Testis (tissue), 3 donors: ENCODE results near the gene SMOC2. TPM values are rescaled to one million over a fixed set of nuclear protein-coding genes. Genes with fewer than 3 reads are reported as not detected.

ENCODE experiments used
- DNase-seq: peaks from one replicate; pipeline ENCODE4 v3.0.0-alpha.2; 2019
- H3K27ac ChIP-seq, 2 donors: fragments of 200-600 bp; sonication (generic); one replicate each; pipeline ENCODE4 v1.5.1; 2019
- H3K27me3 ChIP-seq: fragments of 200-600 bp; sonication (generic); one replicate; pipeline ENCODE4 v1.5.1; 2019
- H3K36me3 ChIP-seq: fragments of 200-600 bp; sonication (generic); one replicate; pipeline ENCODE4 v1.5.1; 2017; ENCODE audit warnings: low read depth; ENCODE audit errors: missing control alignments
- H3K4me1 ChIP-seq: fragments of 200-600 bp; sonication (generic); one replicate; pipeline ENCODE4 v1.5.1; 2019
- H3K4me3 ChIP-seq, 2 donors: fragments of 200-600 bp; sonication (generic); one replicate each; pipeline ENCODE4 v1.5.1; 2017 to 2019
- H3K9me3 ChIP-seq: fragments of 200-600 bp; sonication (generic); one replicate; pipeline ENCODE4 v1.5.1; 2017
- POLR2A ChIP-seq: fragments of 450-650 bp; IDR thresholded peaks from one replicate; pipeline ENCODE4 v1.6.1; 2017; ENCODE audit warnings: antibody characterized with exemption, mild to moderate bottlenecking, moderate library complexity
- WGBS, 2 donors: methylation state at CpG; one replicate each; pipeline ENCODE4 v1.1.5; 2018; 5-methylcytosine and 5-hydroxymethylcytosine counted together
- intact Hi-C: fragments of 100-400 bp; cut with DNase I; formaldehyde crosslinking; loops from one replicate; pipeline ENCODE4 v1.15.1; 2023; ENCODE audit warnings: low total_unique reads
- polyA plus RNA-seq: library from polyadenylated mRNA; stranded (reverse); fragments of 350-450 nt; fragmentation: Illumina TruSeq; extraction: RNeasy Lipid Tissue Mini Kit (QIAGEN cat#74804); gene quantifications from one replicate; pipeline ENCODE4 v1.2.3, GENCODE V29; 2014; ENCODE audit warnings: low read depth, low replicate concordance; ENCODE audit not compliant: insufficient read depth
- total RNA-seq, 2 donors: library from RNA; depleted of rRNA; stranded (reverse); fragments of >200 nt; gene quantifications; one replicate each; pipeline ENCODE4 v1.2.3, GENCODE V29; 2016
- TF ChIP-seq, protein P1 (sequence below), 3 experiments: fragments of 450-650 bp in 2 of 3; fragments of 200-600 bp in 1 of 3; sonication (generic) in 1 of 3; IDR thresholded peaks; one replicate each; pipeline ENCODE4 v1.5.1; 2016 to 2019; ENCODE audit warnings: antibody characterized with exemption in 3 of 3, mild to moderate bottlenecking in 2 of 3, moderate library complexity in 1 of 3

The SMOC2 gene
- total and polyA plus RNA-seq, 3 donors from 2014 or later, result 78.4 to 140 (median 110) TPM

DNA sequence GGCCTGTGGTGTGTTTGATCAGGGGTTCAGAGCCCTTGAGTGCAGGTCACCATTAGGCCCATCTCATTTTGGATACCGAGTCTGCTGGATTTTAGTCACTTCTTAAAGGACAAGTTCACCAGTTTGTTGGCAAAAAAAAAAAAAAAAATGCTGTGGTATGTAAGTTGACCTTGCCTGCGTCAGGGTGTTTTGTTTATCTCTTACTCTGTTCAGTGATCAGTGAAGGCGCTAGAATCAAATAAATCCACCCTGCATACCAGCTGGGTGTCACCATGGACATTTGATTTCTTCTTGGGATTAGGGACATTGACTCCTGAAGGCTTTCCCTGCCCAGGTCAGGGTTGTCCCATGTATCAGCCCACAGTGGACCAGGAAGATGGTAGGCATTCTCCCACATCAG is 6.7 kb downstream of the SMOC2 start:
- TF ChIP-seq, protein P1, sequence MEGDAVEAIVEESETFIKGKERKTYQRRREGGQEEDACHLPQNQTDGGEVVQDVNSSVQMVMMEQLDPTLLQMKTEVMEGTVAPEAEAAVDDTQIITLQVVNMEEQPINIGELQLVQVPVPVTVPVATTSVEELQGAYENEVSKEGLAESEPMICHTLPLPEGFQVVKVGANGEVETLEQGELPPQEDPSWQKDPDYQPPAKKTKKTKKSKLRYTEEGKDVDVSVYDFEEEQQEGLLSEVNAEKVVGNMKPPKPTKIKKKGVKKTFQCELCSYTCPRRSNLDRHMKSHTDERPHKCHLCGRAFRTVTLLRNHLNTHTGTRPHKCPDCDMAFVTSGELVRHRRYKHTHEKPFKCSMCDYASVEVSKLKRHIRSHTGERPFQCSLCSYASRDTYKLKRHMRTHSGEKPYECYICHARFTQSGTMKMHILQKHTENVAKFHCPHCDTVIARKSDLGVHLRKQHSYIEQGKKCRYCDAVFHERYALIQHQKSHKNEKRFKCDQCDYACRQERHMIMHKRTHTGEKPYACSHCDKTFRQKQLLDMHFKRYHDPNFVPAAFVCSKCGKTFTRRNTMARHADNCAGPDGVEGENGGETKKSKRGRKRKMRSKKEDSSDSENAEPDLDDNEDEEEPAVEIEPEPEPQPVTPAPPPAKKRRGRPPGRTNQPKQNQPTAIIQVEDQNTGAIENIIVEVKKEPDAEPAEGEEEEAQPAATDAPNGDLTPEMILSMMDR (IDR thresholded peaks at IDR 0.05), result no peak
- no peak for TF ChIP-seq POLR2A
- no peaks in the 10 kb centered on the region for H3K27me3 ChIP-seq
- H3K27ac ChIP-seq, result peak overlapping the region in 1 of 2 donors; percentile 7
- WGBS, 2 donors, result 59 to 79% methylated on average over 3 of the region's 3 CpGs
- peaks cover 20% of the 10 kb centered on the region for H3K4me1 ChIP-seq
- H3K36me3 ChIP-seq, result no peaks in the 10 kb centered on the region
- H3K4me3 ChIP-seq, result no peak overlapping the region
- DNase-seq, result no peak
- intact Hi-C loops, result no loop called here
- no peaks in the 10 kb centered on the region for H3K9me3 ChIP-seq

DNA sequence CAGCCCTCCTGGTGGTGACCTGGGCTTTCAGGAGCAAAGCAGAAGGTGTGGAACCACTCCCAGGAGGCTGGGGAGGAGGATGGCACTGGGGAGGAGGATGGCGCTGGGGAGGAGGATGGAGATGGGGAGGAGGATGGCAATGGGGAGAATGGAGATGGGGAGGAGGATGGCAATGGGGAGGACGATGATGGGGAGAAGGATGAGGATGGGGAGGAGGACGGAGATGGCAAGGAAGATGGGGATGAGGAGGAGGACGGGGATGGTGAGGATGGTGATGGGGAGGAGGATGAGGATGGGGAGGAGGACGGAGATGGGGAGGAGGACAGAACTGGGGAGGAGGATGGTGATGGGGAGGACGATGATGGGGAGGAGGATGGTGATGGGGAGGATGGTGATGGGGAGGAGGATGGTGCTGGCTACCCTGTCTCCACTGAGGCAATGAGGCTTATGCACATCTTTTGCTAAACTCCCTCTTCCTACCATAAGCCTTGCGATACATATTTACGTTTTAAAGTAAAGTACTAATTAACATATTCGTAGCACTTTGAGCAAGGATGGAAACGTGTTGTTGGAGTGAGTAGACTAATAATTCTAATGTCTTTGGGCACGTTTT is 7.4 kb downstream of the SMOC2 start:
- Histone ChIP-seq H3K4me1 (peaks cover 26% of the 10 kb centered on the region), H3K36me3 (no peaks in the 10 kb centered on the region), H3K27ac (no peak overlapping the region), H3K9me3 (no peaks in the 10 kb centered on the region), H3K27me3 (no peaks in the 10 kb centered on the region), H3K4me3 (no peak overlapping the region)
- intact Hi-C loops, result no loop called here
- DNase-seq, result no peak
- 90 to 91% methylated on average over 11 of the region's 11 CpGs for WGBS, 2 donors
- TF ChIP-seq, protein P1 (IDR thresholded peaks at IDR 0.05), result no peak
- no peak for TF ChIP-seq POLR2A

DNA sequence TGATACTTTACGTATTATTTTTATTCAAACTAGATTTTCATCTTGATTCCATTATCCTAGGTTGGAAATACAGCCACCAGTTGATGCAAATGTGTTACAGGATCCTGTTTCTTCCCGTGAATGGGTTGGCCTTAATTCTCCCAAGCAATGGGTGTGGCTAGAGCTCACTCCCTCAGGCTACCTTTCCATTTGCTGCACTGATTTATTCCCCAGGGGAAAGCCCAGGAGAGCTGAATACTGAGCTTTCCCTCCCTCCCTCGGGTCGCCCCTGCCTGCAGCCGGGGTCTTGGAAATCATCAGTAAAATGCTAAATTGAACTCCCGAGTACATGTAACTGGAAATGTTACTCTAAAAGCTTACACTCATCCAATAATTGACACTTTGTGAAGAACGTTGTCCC is 9.9 kb downstream of the SMOC2 start:
- H3K4me1 ChIP-seq, result peaks cover 37% of the 10 kb centered on the region
- TF ChIP-seq, protein P1 (IDR thresholded peaks at IDR 0.05), result no peak
- TF ChIP-seq POLR2A, result no peak

DNA sequence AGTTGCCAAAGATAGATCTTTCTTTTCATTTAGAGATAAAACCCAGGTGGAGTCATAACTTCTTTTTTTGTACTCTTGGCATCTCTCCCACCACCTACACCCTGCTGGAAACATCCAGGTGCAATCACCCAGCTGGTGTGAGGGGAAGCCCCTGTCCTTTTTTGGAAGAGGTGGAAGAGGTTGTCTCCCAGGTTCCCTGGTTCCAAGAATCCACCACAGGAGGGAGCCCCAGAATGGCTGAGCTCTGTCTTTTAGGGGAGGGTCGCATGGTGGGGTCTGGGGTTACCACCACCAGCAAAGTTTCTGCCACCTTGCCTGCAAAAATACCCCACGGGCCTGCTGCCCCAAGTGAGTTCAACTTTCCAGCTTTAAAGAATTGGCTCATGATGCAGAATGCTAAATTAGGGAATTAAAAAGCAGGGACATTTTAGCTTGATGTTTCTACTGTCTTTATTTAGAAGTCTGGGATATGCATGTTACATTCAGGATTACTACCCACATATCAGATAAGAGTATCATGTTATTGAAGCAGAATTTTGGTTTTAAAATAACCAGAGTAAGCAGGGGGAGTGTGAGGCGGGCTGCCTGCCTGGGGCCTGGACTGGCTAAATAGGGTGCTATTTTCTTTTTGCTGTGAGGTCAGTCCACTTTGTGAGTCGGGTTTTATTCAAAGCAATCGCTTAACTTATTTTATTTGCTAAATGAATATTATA is 11.0 kb downstream of the SMOC2 start:
- TF ChIP-seq, protein P1 (IDR thresholded peaks at IDR 0.05), result peak in 2 of 3 experiments; percentile 5 to 14
- TF ChIP-seq POLR2A, result no peak
- H3K27me3 ChIP-seq, result no peaks in the 10 kb centered on the region
- peak overlapping the region; percentile 71 to 76 for H3K27ac ChIP-seq
- intact Hi-C loops, result no loop called here
- peaks cover 37% of the 10 kb centered on the region for H3K4me1 ChIP-seq
- no peaks in the 10 kb centered on the region for H3K9me3 ChIP-seq
- 44 to 58% methylated on average over 5 of the region's 5 CpGs for WGBS, 2 donors
- H3K4me3 ChIP-seq, result no peak overlapping the region
- DNase-seq, result no peak
- no peaks in the 10 kb centered on the region for H3K36me3 ChIP-seq

More for the DNA sequence above, 9.9 kb downstream of the SMOC2 start:
- H3K27ac ChIP-seq, result peak overlapping the region; percentile 71 to 76
- no peaks in the 10 kb centered on the region for H3K9me3 ChIP-seq
- no peak overlapping the region for H3K4me3 ChIP-seq
- intact Hi-C loops, result no loop called here
- no peaks in the 10 kb centered on the region for H3K27me3 ChIP-seq
- 55 to 67% methylated on average over 7 of the region's 7 CpGs for WGBS, 2 donors
- no peaks in the 10 kb centered on the region for H3K36me3 ChIP-seq
- DNase-seq, result no peak
